Prostate gland (tissue), 2 donors: ENCODE data around the gene RYR2.

Source experiments
- CTCF ChIP-seq, 4 experiments: fragments of 200-600 bp in 2 of 4; fragments of 450-650 bp in 2 of 4; sonication (generic) in 2 of 4; IDR thresholded peaks; 1 replicate in 3 of 4; 2 replicates in 1 of 4; pipeline ENCODE4 v1.5.1; 2016 to 2019; ENCODE audit warnings: antibody characterized with exemption in 4 of 4, mild to moderate bottlenecking in 2 of 4, moderate library complexity in 2 of 4
- POLR2A ChIP-seq: fragments of 450-650 bp; IDR thresholded peaks from one replicate; pipeline ENCODE4 v1.6.1; 2016; ENCODE audit warnings: antibody characterized with exemption, mild to moderate bottlenecking
- POLR2AphosphoS5 ChIP-seq: sonication (generic); formaldehyde crosslinking; IDR thresholded peaks from one replicate; pipeline ENCODE4 v1.6.1; 2017; ENCODE audit warnings: antibody characterized with exemption

- TF ChIP-seq POLR2A (no peak), CTCF (IDR thresholded peaks at IDR 0.05) (no peak), POLR2AphosphoS5 (no peak)
These were observed 752.1 kb downstream of the RYR2 start for GRCh38 chr1:237794071-237794470.
